PC-9 (cell line): ENCODE data around the gene TSPEAR. TPM values are rescaled to one million over a fixed set of nuclear protein-coding genes. Genes with fewer than 3 reads are reported as not detected.

ENCODE experiments used
- BruUV-seq: library from RNA; stranded (reverse); fragments of 400-500 nt; replicated peaks from 2 replicates; lab custom pipeline; 2021; lab: Mats Ljungman, UMichigan
- CTCF ChIA-PET: fragments of 300-600 bp; sonication (Branson Sonifier 250); formaldehyde crosslinking; loops from one replicate; lab custom pipeline; 2022; ENCODE audit warnings: antibody characterized with exemption; lab: Charles Lee
- POLR2A ChIA-PET: fragments of 300-600 bp; sonication (Branson Sonifier 250); formaldehyde crosslinking; loops from one replicate; lab custom pipeline; 2022; ENCODE audit warnings: antibody characterized with exemption; ENCODE audit not compliant: unreplicated experiment; lab: Charles Lee
- DNase-seq, 2 experiments: peaks; one replicate each; pipeline versions ENCODE4 v3.0.0 to v3.0.0-alpha.2; 2015 to 2022; ENCODE audit warnings: mixed read lengths in 1 of 2
- H2AFZ ChIP-seq: fragments of 200-600 bp; sonication (generic); 2 replicates; pipeline ENCODE4 v1.8.1; 2017; ENCODE audit warnings: antibody characterized with exemption
- H3F3A ChIP-seq: fragments of 200-600 bp; sonication (generic); 2 replicates; pipeline ENCODE4 v1.8.1; 2017; ENCODE audit warnings: antibody characterized with exemption, mild to moderate bottlenecking, low read depth; ENCODE audit not compliant: insufficient read depth
- H3K27ac ChIP-seq: fragments of 200-600 bp; sonication (generic); 2 replicates; pipeline ENCODE4 v1.6.1; 2016; ENCODE audit warnings: mixed run types
- H3K27me3 ChIP-seq: fragments of 200-600 bp; sonication (generic); 2 replicates; pipeline ENCODE4 v1.6.1; 2016; ENCODE audit warnings: low read depth, mixed run types; ENCODE audit not compliant: insufficient read depth
- H3K36me3 ChIP-seq: fragments of 200-600 bp; sonication (generic); 2 replicates; pipeline ENCODE4 v1.6.1; 2016; ENCODE audit warnings: low read depth, mixed run types
- H3K4me1 ChIP-seq: fragments of 200-600 bp; sonication (generic); replicated peaks from 2 replicates; pipeline ENCODE4 v1.6.1; 2016; ENCODE audit warnings: mixed run types; ENCODE audit not compliant: insufficient read depth
- H3K4me2 ChIP-seq: fragments of 200-600 bp; sonication (generic); 2 replicates; pipeline ENCODE4 v1.6.1; 2017; ENCODE audit warnings: mixed run types
- H3K4me3 ChIP-seq: fragments of 200-600 bp; sonication (generic); 2 replicates; pipeline ENCODE4 v1.6.1; 2016; ENCODE audit warnings: mixed run types
- H3K79me2 ChIP-seq: fragments of 200-600 bp; sonication (generic); 2 replicates; pipeline ENCODE4 v1.6.1; 2017; ENCODE audit warnings: low read depth, mixed run types
- H3K9me2 ChIP-seq: fragments of 200-600 bp; sonication (generic); 2 replicates; pipeline ENCODE4 v1.8.1; 2017; ENCODE audit warnings: mild to moderate bottlenecking; ENCODE audit not compliant: insufficient read depth
- H3K9me3 ChIP-seq: fragments of 200-600 bp; sonication (generic); 2 replicates; pipeline ENCODE4 v1.8.1; 2016; ENCODE audit warnings: low read depth; ENCODE audit not compliant: insufficient read depth
- H4K20me1 ChIP-seq: fragments of 200-600 bp; sonication (generic); 2 replicates; pipeline ENCODE4 v1.8.1; 2017; ENCODE audit not compliant: insufficient read depth
- CTCF ChIP-seq: fragments of 200-600 bp; sonication (generic); conservative IDR thresholded peaks from 2 replicates; pipeline ENCODE4 v1.6.1; 2017; ENCODE audit warnings: mixed run types, antibody characterized with exemption, mild to moderate bottlenecking, moderate library complexity
- EZH2 ChIP-seq: fragments of 200-600 bp; sonication (generic); IDR thresholded peaks from 2 replicates; pipeline ENCODE4 v1.8.0; 2017; ENCODE audit warnings: antibody characterized with exemption, low read depth
- intact Hi-C: fragments of 100-400 bp; cut with micrococcal nuclease; formaldehyde crosslinking; loops from one replicate; pipeline ENCODE4 v1.10.0; 2022; ENCODE audit not compliant: unreplicated experiment
- total RNA-seq: library from RNA; stranded (reverse); gene quantifications from 2 replicates; pipeline ENCODE4 v1.2.3, GENCODE V29; 2021

The TSPEAR gene
- total RNA-seq, 1 experiment from 2014 or later: not detected

GRCh38 chr21:44653123-44653522 is 58.2 kb downstream of the TSPEAR start:
- DNase-seq: no peak
- no peak overlapping the region for H2AFZ ChIP-seq
- POLR2A ChIA-PET: no interaction called here
- no peaks in the 10 kb centered on the region for H3F3A ChIP-seq
- TF ChIP-seq EZH2 (no peak), CTCF (no peak)
- no peaks in the 10 kb centered on the region for H3K9me2 ChIP-seq
- no peaks in the 10 kb centered on the region for H3K4me1 ChIP-seq
- H3K79me2 ChIP-seq: no peaks in the 10 kb centered on the region
- no peak overlapping the region for H3K4me2 ChIP-seq
- no peaks in the 10 kb centered on the region for H3K36me3 ChIP-seq
- no peak overlapping the region for H3K4me3 ChIP-seq
- intact Hi-C loops: no loop called here
- peaks cover 83% of the 10 kb centered on the region for H3K27me3 ChIP-seq
- no peak overlapping the region for H3K27ac ChIP-seq
- no peaks in the 10 kb centered on the region for H3K9me3 ChIP-seq
- no TSS peak for BruUV-seq
- H4K20me1 ChIP-seq: no peaks in the 10 kb centered on the region
- CTCF ChIA-PET: no interaction called here

GRCh38 chr21:44650973-44651675 is 60.2 kb downstream of the TSPEAR start:
- no peak for DNase-seq
- Histone ChIP-seq H3K4me2 (no peak overlapping the region), H4K20me1 (no peaks in the 10 kb centered on the region), H3K9me2 (no peaks in the 10 kb centered on the region), H2AFZ (no peak overlapping the region), H3F3A (no peaks in the 10 kb centered on the region), H3K79me2 (no peaks in the 10 kb centered on the region), H3K27ac (no peak overlapping the region), H3K9me3 (no peaks in the 10 kb centered on the region), H3K4me3 (no peak overlapping the region), H3K27me3 (peaks cover 80% of the 10 kb centered on the region), H3K4me1 (no peaks in the 10 kb centered on the region), H3K36me3 (no peaks in the 10 kb centered on the region)
- no TSS peak for BruUV-seq
- intact Hi-C loops: no loop called here
- POLR2A ChIA-PET: interaction anchor here (0.7 kb wide), 1 partner anchor 507 kb away, joined by 5 read pairs; no protein-coding TSS in a partner anchor
- CTCF ChIA-PET: no interaction called here
- TF ChIP-seq CTCF (no peak), EZH2 (no peak)

GRCh38 chr21:44650265-44650972 is 61.0 kb downstream of the TSPEAR start:
- Histone ChIP-seq H3K4me3 (no peak overlapping the region), H3F3A (no peaks in the 10 kb centered on the region), H3K9me2 (no peaks in the 10 kb centered on the region), H3K4me2 (no peak overlapping the region), H3K4me1 (no peaks in the 10 kb centered on the region), H4K20me1 (no peaks in the 10 kb centered on the region), H3K27ac (no peak overlapping the region), H3K79me2 (no peaks in the 10 kb centered on the region), H3K9me3 (no peaks in the 10 kb centered on the region), H3K27me3 (peaks cover 77% of the 10 kb centered on the region), H3K36me3 (no peaks in the 10 kb centered on the region), H2AFZ (no peak overlapping the region)
- DNase-seq: no peak
- TF ChIP-seq EZH2: no peak
- POLR2A ChIA-PET: interaction anchor here (0.7 kb wide), 1 partner anchor 508 kb away, joined by 5 read pairs; no protein-coding TSS in a partner anchor
- CTCF ChIA-PET: no interaction called here
- no TSS peak for BruUV-seq
- intact Hi-C loops: no loop called here
